Lung (tissue), 16 donors: ENCODE data around the gene PBX2. TPM values are rescaled to one million over a fixed set of nuclear protein-coding genes. Genes with fewer than 3 reads are reported as not detected.

Source experiments
- ATAC-seq: fragments of 200-7000 bp; cut with Tn5 transposase; one replicate; pipeline ENCODE4 v1.9.1; 2020; ENCODE audit warnings: moderate number of reproducible peaks; ENCODE audit not compliant: insufficient read depth, low FRiP score
- DNase-seq, 3 donors: peaks; one replicate each; pipeline ENCODE4 v3.0.0-alpha.2; 2013 to 2017
- H3K27ac ChIP-seq, 2 donors: one replicate each; pipeline ENCODE4 v1.5.1; 2013; ENCODE audit warnings: mild to moderate bottlenecking in 2 of 2, moderate library complexity in 2 of 2, control low read depth in 1 of 2, inconsistent platforms in 1 of 2, low read depth in 1 of 2, low read length in 1 of 2
- H3K27me3 ChIP-seq, 3 donors: one replicate each; pipeline ENCODE4 v1.5.1; 2013; ENCODE audit warnings: low read length in 2 of 3; ENCODE audit not compliant: control insufficient read depth in 3 of 3, insufficient read depth in 3 of 3
- H3K36me3 ChIP-seq, 4 donors: one replicate each; pipeline ENCODE4 v1.5.1; 2013; ENCODE audit warnings: low read length in 4 of 4, mild to moderate bottlenecking in 1 of 4, moderate library complexity in 1 of 4; ENCODE audit not compliant: control insufficient read depth in 4 of 4, insufficient read depth in 4 of 4
- H3K4me1 ChIP-seq, 5 donors: one replicate each; pipeline ENCODE4 v1.5.1; 2013; ENCODE audit warnings: low read length in 5 of 5, mild to moderate bottlenecking in 2 of 5, moderate library complexity in 1 of 5; ENCODE audit not compliant: control insufficient read depth in 5 of 5, insufficient read depth in 5 of 5
- H3K4me3 ChIP-seq: one replicate; pipeline ENCODE4 v1.5.1; 2013; ENCODE audit warnings: mild to moderate bottlenecking, control low read depth, moderate library complexity
- H3K9ac ChIP-seq, 2 donors: one replicate each; pipeline ENCODE4 v1.5.1; 2013; ENCODE audit warnings: low read length in 2 of 2, control low read depth in 1 of 2; ENCODE audit not compliant: insufficient read depth in 1 of 2
- H3K9me3 ChIP-seq, 4 donors: one replicate each; pipeline ENCODE4 v1.5.1; 2013; ENCODE audit warnings: low read length in 3 of 4, mild to moderate bottlenecking in 1 of 4, moderate library complexity in 1 of 4; ENCODE audit not compliant: control insufficient read depth in 4 of 4, insufficient read depth in 3 of 4
- WGBS, 2 donors: extraction: QIAGEN DNeasy Blood & Tissue Kit; methylation state at CpG; one replicate each; pipeline ENCODE4 v1.1.7; 2013; 5-methylcytosine and 5-hydroxymethylcytosine counted together
- long read RNA-seq, 5 donors: transcript quantifications; one replicate each; lab custom pipeline, GENCODE V29; 2026
- polyA plus RNA-seq, 2 donors: library from polyadenylated mRNA; stranded (reverse); fragments of 200-250 nt; gene quantifications; one replicate each; pipeline ENCODE4 v1.2.1, GENCODE V29; 2013
- total RNA-seq, 2 donors: library from RNA; depleted of rRNA in 1 of 2; stranded (reverse); fragments of >200 nt in 1 of 2; gene quantifications; one replicate each; pipeline ENCODE4 v1.2.1, GENCODE V29; 2014 to 2021
- TF ChIP-seq, protein P1 (sequence below): IDR thresholded peaks from 2 replicates; pipeline ENCODE4 v1.5.1; 2012; ENCODE audit warnings: mild to moderate bottlenecking; ENCODE audit errors: control extremely low read depth, extremely low read depth
- donor health status: control.
- donor health status: control.
- donor health status: Bipolar disorder and iron deficiency.
- donor health status: healthy.
- donor health status: DM: yes; HTN: yes; CAD: no.

PBX2 gene, protein sequence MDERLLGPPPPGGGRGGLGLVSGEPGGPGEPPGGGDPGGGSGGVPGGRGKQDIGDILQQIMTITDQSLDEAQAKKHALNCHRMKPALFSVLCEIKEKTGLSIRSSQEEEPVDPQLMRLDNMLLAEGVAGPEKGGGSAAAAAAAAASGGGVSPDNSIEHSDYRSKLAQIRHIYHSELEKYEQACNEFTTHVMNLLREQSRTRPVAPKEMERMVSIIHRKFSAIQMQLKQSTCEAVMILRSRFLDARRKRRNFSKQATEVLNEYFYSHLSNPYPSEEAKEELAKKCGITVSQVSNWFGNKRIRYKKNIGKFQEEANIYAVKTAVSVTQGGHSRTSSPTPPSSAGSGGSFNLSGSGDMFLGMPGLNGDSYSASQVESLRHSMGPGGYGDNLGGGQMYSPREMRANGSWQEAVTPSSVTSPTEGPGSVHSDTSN
- total RNA-seq (100 to 1,000 TPM in 1 of 2 donors, 10 to 100 TPM in 1; 86.7 to 128 TPM), polyA plus RNA-seq (10 to 100 TPM; 56.0 to 85.2 TPM)
- long read RNA-seq, donor 1, transcript PBX2-201 (9 exons, 3,205 nt), result major isoform, 8 of 14 reads
- long read RNA-seq, donor 1, partial matches to known transcripts, result 5 of 14 reads
- long read RNA-seq, donor 1, other reads (novel, unspliced or antisense), result 0 of 14 reads
- long read RNA-seq, donor 2, partial matches to known transcripts, result 11 of 13 reads
- long read RNA-seq, donor 2, other reads (novel, unspliced or antisense), result 0 of 13 reads
- long read RNA-seq, donor 3, partial matches to known transcripts, result 6 of 12 reads
- long read RNA-seq, donor 3, other reads (novel, unspliced or antisense), result 0 of 12 reads
- long read RNA-seq, donor 4, partial matches to known transcripts, result 0 of 6 reads
- long read RNA-seq, donor 4, other reads (novel, unspliced or antisense), result 0 of 6 reads
- long read RNA-seq, donor 5, transcript PBX2-201 (9 exons, 3,205 nt), result major isoform, 11 of 22 reads
- long read RNA-seq, donor 5, partial matches to known transcripts, result 6 of 22 reads
- long read RNA-seq, donor 5, other reads (novel, unspliced or antisense), result 0 of 22 reads

DNA sequence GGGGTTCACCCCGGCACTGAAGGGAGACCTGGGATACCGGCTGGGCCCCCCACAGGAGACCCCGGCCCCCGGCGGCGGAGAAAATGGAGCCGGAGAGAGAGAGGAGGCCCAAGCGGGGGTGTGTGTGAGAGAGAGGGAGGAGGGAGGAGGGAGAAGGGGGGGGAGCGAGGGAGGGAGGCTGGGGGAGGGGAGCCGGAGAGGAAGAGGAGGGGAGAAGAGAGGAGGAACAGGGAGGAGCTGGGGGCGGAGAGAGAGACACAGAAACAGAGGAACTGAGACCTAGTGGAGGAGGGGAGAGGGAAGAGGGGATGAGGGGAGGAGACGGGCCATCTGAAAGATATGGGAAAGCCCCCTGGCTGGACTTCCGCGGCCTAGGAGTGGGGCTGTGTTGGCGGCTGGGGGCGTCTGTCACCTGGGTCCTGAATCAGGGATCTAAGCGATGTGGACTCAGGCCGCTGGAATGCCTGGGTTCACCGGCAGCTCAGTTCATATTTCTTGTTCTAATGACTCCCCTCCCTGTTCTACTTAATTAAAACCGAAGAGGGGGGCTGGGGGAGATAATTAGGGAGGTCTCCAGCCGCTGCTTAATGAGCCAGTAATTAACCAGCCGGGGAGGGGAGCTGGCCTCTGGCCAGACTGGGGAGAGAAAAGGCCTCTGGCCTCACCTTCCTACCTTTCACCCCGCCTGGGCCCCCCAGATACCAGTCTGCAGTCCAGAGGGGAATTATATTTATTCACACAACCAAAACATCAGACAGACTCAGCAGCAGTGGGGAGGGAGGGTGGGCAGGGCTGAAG lies at the start of gene PBX2:
TSS of gene PBX2 (minus strand) at position 149 of the 798 bp plus-strand sequence. CDS start 287 bp downstream, outside the sequence.
- DNase-seq (peak; percentile 97 to 99 (median 97)), ATAC-seq (peak; percentile 68)
- H3K9ac ChIP-seq, result peak within 1 kb of the TSS; percentile 73 to 88
- H3K27me3 ChIP-seq, result no peaks in the 10 kb centered on the region
- TF ChIP-seq, protein P1, sequence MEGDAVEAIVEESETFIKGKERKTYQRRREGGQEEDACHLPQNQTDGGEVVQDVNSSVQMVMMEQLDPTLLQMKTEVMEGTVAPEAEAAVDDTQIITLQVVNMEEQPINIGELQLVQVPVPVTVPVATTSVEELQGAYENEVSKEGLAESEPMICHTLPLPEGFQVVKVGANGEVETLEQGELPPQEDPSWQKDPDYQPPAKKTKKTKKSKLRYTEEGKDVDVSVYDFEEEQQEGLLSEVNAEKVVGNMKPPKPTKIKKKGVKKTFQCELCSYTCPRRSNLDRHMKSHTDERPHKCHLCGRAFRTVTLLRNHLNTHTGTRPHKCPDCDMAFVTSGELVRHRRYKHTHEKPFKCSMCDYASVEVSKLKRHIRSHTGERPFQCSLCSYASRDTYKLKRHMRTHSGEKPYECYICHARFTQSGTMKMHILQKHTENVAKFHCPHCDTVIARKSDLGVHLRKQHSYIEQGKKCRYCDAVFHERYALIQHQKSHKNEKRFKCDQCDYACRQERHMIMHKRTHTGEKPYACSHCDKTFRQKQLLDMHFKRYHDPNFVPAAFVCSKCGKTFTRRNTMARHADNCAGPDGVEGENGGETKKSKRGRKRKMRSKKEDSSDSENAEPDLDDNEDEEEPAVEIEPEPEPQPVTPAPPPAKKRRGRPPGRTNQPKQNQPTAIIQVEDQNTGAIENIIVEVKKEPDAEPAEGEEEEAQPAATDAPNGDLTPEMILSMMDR, result no peak
- peaks cover 0 to 63% (median 18%) of the 10 kb centered on the region in 5 donors for H3K4me1 ChIP-seq
- peaks cover 0 to 15% (median 12%) of the 10 kb centered on the region in 4 donors for H3K36me3 ChIP-seq
- H3K9me3 ChIP-seq, result no peaks in the 10 kb centered on the region
- peak within 1 kb of the TSS; percentile 88 to 97 for H3K27ac ChIP-seq
- peak within 1 kb of the TSS; percentile 60 for H3K4me3 ChIP-seq
- WGBS, 2 donors, result 0 to 3% methylated on average over 19 to 23 of the region's 23 CpGs

DNA sequence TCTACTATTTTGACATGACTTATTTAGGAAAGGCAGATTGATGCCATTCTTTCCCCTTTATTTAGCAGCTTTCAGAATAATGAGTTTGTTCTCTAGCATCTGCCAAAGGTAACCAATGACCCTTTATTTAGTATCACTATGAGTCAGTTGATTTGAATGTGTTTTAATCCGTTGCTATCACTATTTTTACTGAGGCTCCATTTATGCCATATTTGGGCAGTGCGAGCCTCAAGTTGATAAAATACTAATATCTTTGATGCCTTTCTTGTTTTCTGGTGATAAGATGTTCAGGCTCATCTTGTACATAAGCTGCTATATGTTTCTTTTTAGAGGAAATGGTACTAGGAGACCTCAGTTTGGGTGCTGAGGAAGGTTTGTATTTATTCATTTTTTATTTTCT lies 49.5 kb upstream of the PBX2 start:
- DNase-seq (no peak), ATAC-seq (no peak)
- H3K4me3 ChIP-seq, result no peak overlapping the region
- TF ChIP-seq, protein P1, result no peak
- H3K9ac ChIP-seq, result no peak overlapping the region
- no peaks in the 10 kb centered on the region for H3K36me3 ChIP-seq
- peaks cover 0 to 5% (median 0%) of the 10 kb centered on the region in 3 donors for H3K27me3 ChIP-seq
- H3K9me3 ChIP-seq, result no peaks in the 10 kb centered on the region
- 79 to 89% methylated on average over 2 of the region's 2 CpGs for WGBS, 2 donors
- no peak overlapping the region for H3K27ac ChIP-seq
- peaks cover 0 to 5% (median 0%) of the 10 kb centered on the region in 5 donors for H3K4me1 ChIP-seq

DNA sequence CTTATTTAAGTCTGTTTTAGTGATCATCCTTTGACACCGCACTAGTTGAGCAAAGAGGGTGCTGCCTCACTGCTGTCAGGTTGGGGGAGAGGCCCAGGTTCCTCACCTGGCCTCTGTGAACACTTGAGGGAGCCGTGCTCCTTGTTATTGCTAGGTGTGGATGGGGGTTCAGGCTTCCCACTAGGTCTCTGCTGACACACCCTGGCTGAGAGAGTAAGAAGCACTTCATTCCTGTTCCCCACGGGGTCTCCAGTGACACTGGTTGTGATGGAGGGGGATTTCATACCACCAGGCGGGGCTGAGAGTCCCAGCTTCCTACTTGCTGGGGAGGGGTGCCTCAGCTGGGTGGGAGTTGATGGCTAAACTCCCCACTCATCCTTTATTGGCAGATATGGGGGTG lies 44.9 kb upstream of the PBX2 start:
- 47 to 48% methylated on average over 4 of the region's 4 CpGs for WGBS, 2 donors
- Histone ChIP-seq H3K9ac (no peak overlapping the region), H3K27ac (peak overlapping the region; percentile 30 to 70), H3K4me1 (peaks cover 0 to 3% (median 0%) of the 10 kb centered on the region in 5 donors), H3K36me3 (no peaks in the 10 kb centered on the region), H3K27me3 (no peaks in the 10 kb centered on the region), H3K4me3 (no peak overlapping the region), H3K9me3 (no peaks in the 10 kb centered on the region)
- ATAC-seq, result no peak
- DNase-seq, result no peak
- TF ChIP-seq, protein P1, result no peak
